NB4 (cell line): ENCODE data around the gene FAM181A.

Source experiments
- DNase-seq: peaks from one replicate; pipeline ENCODE4 v3.0.0; 2010; ENCODE audit warnings: low read depth
- H3K4me3 ChIP-seq: one replicate; pipeline ENCODE4 v1.5.1; 2011; ENCODE audit warnings: mild to moderate bottlenecking, low read depth, low read length, moderate library complexity
- MYC ChIP-seq: IDR thresholded peaks from 2 replicates; pipeline ENCODE4 v1.6.1; 2011; ENCODE audit warnings: low read depth, low read length
- POLR2A ChIP-seq: IDR thresholded peaks from 2 replicates; pipeline ENCODE4 v1.6.1; 2011; ENCODE audit warnings: mild to moderate bottlenecking; ENCODE audit not compliant: insufficient read length; ENCODE audit errors: extremely low read depth
- TF ChIP-seq, protein P1 (sequence below): IDR thresholded peaks from 2 replicates; pipeline ENCODE4 v1.6.1; 2011; ENCODE audit warnings: low read depth, low read length
- TF ChIP-seq, protein P2 (sequence below): IDR thresholded peaks from one replicate; pipeline ENCODE4 v1.5.1; 2012; ENCODE audit warnings: low read depth, low read length

The FAM181A gene

DNA sequence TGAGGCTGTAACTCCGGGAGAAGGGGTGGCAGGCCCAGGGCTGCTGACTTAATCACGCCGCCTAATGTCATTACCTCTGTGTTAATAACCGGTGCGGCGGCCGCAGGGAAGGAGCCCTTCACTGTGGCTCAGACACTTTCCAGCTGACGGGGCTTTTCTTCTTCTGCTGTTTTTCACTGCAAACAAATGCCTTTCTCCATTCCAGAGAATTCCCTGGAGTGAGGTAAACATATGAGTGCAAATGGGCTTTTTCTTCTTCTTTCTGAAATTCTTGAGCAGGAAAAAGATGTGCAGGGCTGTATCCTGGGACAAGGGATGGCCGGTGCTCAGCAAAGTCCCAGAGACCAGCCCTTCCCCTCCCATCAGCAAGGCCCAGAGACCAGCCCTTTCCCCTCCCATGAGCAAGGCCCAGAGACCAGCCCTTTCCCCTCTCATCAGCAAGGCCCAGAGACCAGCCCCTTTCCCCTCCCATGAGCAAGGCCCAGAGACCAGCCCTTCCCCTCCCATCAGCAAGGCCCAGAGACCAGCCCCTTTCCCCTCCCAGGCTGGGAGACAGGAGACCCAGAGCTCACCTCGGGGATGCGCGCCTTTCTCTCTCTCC, 33.4 kb upstream of the FAM181A start:
- H3K4me3 ChIP-seq, result no peak overlapping the region
- TF ChIP-seq, protein P1, sequence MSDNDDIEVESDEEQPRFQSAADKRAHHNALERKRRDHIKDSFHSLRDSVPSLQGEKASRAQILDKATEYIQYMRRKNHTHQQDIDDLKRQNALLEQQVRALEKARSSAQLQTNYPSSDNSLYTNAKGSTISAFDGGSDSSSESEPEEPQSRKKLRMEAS, result no peak
- TF ChIP-seq POLR2A (no peak), MYC (no peak)
- TF ChIP-seq, protein P2, sequence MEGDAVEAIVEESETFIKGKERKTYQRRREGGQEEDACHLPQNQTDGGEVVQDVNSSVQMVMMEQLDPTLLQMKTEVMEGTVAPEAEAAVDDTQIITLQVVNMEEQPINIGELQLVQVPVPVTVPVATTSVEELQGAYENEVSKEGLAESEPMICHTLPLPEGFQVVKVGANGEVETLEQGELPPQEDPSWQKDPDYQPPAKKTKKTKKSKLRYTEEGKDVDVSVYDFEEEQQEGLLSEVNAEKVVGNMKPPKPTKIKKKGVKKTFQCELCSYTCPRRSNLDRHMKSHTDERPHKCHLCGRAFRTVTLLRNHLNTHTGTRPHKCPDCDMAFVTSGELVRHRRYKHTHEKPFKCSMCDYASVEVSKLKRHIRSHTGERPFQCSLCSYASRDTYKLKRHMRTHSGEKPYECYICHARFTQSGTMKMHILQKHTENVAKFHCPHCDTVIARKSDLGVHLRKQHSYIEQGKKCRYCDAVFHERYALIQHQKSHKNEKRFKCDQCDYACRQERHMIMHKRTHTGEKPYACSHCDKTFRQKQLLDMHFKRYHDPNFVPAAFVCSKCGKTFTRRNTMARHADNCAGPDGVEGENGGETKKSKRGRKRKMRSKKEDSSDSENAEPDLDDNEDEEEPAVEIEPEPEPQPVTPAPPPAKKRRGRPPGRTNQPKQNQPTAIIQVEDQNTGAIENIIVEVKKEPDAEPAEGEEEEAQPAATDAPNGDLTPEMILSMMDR, result no peak
- DNase-seq, result no peak

DNA sequence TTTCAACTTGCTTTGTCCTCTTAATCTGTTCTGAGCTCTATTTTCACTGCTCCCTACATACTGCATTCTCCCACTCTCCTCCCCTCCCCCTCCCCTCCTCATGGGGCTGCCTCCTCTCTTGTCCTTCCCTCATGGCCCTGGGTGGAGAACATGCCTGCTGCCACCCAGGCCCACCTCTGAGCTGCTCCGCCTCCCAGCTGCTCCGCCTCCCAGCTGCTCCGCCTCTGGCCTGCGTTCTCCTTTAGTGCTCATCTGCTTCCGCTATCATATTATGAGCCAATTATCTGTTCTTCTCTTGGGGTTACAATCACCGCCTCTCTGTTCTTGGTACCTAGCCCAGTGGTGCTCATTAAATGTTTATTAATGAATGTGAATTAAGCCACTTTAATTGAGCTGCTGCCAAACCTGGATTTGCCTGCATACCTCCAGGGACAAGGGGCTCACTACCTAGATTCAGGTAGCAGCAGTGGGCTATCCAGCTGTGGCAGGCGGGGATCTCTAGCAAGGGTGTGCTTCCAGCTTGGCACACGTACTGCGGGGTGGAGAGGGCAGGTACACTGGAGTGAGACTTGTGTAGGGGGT, 32.0 kb upstream of the FAM181A start:
- DNase-seq, result no peak
- no peak overlapping the region for H3K4me3 ChIP-seq
- no peak for TF ChIP-seq POLR2A
- TF ChIP-seq, protein P1, result no peak
- TF ChIP-seq, protein P2, result no peak
- no peak for TF ChIP-seq MYC

DNA sequence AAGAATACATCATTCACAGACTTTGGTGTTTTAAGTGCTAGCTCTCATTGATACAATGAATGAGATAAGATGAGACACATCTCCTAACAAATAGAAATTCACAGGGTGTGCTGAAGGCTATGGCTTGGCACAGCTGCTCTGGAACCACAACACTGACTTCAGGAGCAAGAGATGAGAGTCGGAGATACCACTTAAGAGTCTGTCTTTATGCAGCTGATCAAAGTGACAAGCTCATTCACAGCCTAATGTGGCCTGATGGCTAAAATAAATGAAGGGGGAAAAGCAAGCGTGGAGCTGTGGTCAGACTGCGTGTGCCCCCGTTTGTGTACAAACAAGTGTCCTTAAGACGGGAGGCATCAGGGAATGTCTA, 29.7 kb upstream of the FAM181A start:
- no peak for DNase-seq
- no peak overlapping the region for H3K4me3 ChIP-seq
- TF ChIP-seq, protein P2, result no peak
- no peak for TF ChIP-seq MYC
- TF ChIP-seq POLR2A, result no peak
- TF ChIP-seq, protein P1, result no peak

DNA sequence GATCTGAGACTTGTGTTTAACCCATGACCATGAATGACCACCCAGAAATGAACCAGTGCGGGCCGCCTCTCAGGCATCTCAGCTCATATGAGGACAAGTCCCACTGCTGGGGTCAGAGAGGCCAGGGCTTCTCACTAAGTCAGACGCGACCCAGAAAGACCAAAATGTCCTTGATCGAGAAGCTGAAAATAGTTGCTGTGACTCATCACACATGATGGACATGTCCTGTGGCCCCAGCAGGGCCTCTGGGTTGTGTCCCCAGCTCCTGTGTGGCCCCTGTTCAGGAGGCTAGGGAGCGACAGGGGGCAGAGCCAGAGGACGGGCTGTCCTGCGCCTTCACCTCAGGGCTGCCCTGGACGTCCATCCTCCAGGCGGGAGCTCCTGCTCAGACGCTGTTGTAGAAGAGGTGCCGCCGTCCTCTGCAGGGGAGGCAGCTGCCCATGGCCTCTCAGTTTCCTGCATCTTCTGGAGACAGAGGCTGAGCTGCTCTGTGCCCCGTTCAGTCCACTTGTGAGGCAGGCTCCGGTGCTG, 29.0 kb upstream of the FAM181A start:
- no peak overlapping the region for H3K4me3 ChIP-seq
- DNase-seq, result no peak
- TF ChIP-seq, protein P2, result no peak
- TF ChIP-seq MYC (no peak), POLR2A (no peak)
- TF ChIP-seq, protein P1, result no peak

DNA sequence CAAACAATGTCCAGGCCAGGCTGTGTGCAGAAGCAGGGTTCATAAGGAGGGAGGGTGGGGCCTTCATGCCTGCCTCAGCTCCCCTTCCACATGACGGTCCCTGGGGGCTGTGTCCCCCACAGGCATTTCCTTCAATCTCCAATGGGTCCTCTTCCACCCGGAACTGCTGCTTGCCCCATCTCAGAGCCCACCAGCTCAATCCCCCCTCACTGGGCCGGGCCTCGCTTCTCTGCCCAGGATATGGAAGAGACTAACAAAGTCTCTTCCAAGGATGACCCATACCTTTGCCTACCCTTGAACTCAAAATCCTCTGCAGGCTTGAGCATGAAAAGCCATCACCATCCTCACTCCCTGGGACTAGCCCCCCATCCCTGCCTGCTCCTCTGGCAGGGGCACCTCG, 28.4 kb upstream of the FAM181A start:
- TF ChIP-seq, protein P1, result no peak
- TF ChIP-seq MYC (no peak), POLR2A (no peak)
- TF ChIP-seq, protein P2, result no peak
- no peak for DNase-seq
- H3K4me3 ChIP-seq, result no peak overlapping the region
